ENCODE results near the gene COL3A1.

Gene COL3A1

GRCh38 chr2:188964976-188965546, 9.1 kb upstream of the COL3A1 start:
- no peak for TF ChIP-seq CTCF (IDR thresholded peaks at IDR 0.05; ENCODE audit: low read depth, low read length, missing control alignments)
- H3K4me3 ChIP-seq (replicated peaks; ENCODE audit: low read depth, low read length): no peak overlapping the region
- no peak for DNase-seq (ENCODE audit: extremely low read depth, low read depth)

GRCh38 chr2:188965563-188965962, 8.6 kb upstream of the COL3A1 start:
- no peak for TF ChIP-seq CTCF (IDR thresholded peaks at IDR 0.05; ENCODE audit: low read depth, low read length, missing control alignments)
- no peak overlapping the region for H3K4me3 ChIP-seq (replicated peaks; ENCODE audit: low read depth, low read length)
- DNase-seq (ENCODE audit: extremely low read depth, low read depth): no peak

GRCh38 chr2:188966079-188966571, 8.0 kb upstream of the COL3A1 start:
- DNase-seq (ENCODE audit: extremely low read depth, low read depth): no peak
- TF ChIP-seq CTCF (IDR thresholded peaks at IDR 0.05; ENCODE audit: low read depth, low read length, missing control alignments): no peak
- H3K4me3 ChIP-seq (replicated peaks; ENCODE audit: low read depth, low read length): no peak overlapping the region

GRCh38 chr2:188966728-188967440, 7.3 kb upstream of the COL3A1 start:
- H3K4me3 ChIP-seq (replicated peaks; ENCODE audit: low read depth, low read length): no peak overlapping the region
- no peak for DNase-seq (ENCODE audit: extremely low read depth, low read depth)

GRCh38 chr2:188969236-188969635, 4.9 kb upstream of the COL3A1 start:
- TF ChIP-seq CTCF (IDR thresholded peaks at IDR 0.05; ENCODE audit: low read depth, low read length, missing control alignments): no peak
- no peak for DNase-seq (ENCODE audit: extremely low read depth, low read depth)
- no peak overlapping the region for H3K4me3 ChIP-seq (replicated peaks; ENCODE audit: low read depth, low read length)

More at GRCh38 chr2:188966728-188967440, 7.3 kb upstream of the COL3A1 start:
- TF ChIP-seq CTCF (IDR thresholded peaks at IDR 0.05; ENCODE audit: low read depth, low read length, missing control alignments): no peak

- no peak overlapping the region for H3K4me3 ChIP-seq (replicated peaks; ENCODE audit: low read depth, low read length)
- DNase-seq (ENCODE audit: extremely low read depth, low read depth): no peak
- TF ChIP-seq CTCF (IDR thresholded peaks at IDR 0.05; ENCODE audit: low read depth, low read length, missing control alignments): no peak
These were observed 4.5 kb upstream of the COL3A1 start for GRCh38 chr2:188969651-188970050.
